NCI-H128 (cell line): ENCODE results near the gene LARP7.
A peak's percentile ranks its signal among the peaks of the same experiment; 100 is the strongest.
"Not testable (repeated sequence)": the region's sequence is repeated elsewhere in the genome, so short reads cannot be mapped to it uniquely, and the experiment has no call there.

Experiments
- DNase-seq: peaks from one replicate; lab custom pipeline; 2025; ENCODE audit not compliant: unreplicated experiment; lab: John Stamatoyannopoulos, UW

LARP7 gene

GRCh38 chr4:112636688-112637551 is at the start of gene LARP7, which contains the start of gene ZGRF1:
TSS of gene LARP7 (plus strand) at chr4:112637143. CDS start at chr4:112644670, 7,527 bp downstream.
TSS of gene ZGRF1 (minus strand) at chr4:112636909. CDS start at chr4:112633176, 3,733 bp downstream.
- peak; percentile 91 for DNase-seq

- DNase-seq = no peak
Measured at GRCh38 chr4:112589206-112589605, 47.7 kb upstream of the LARP7 start.

GRCh38 chr4:112591593-112591992 is 45.4 kb upstream of the LARP7 start:
- DNase-seq = no peak

- DNase-seq = no peak
Measured at GRCh38 chr4:112592717-112593116, 44.2 kb upstream of the LARP7 start.

GRCh38 chr4:112593438-112594133 is 43.4 kb upstream of the LARP7 start:
- DNase-seq = no peak

GRCh38 chr4:112594993-112595392 is 42.0 kb upstream of the LARP7 start:
- DNase-seq = no peak

GRCh38 chr4:112604589-112604988 is 32.4 kb upstream of the LARP7 start:
- DNase-seq = peak; percentile 13

GRCh38 chr4:112612814-112613213 is 24.1 kb upstream of the LARP7 start:
- DNase-seq = not testable (repeated sequence)

- DNase-seq = no peak
Measured at GRCh38 chr4:112616984-112617383, 20.0 kb upstream of the LARP7 start.

- no peak for DNase-seq
Measured at GRCh38 chr4:112626228-112626627, 10.7 kb upstream of the LARP7 start.

- no peak for DNase-seq
Measured at GRCh38 chr4:112633477-112634235, 3.3 kb upstream of the LARP7 start.

- DNase-seq = no peak
Measured at GRCh38 chr4:112637552-112637866, 566 bp downstream of the LARP7 start.

GRCh38 chr4:112642526-112642925 is 5.6 kb downstream of the LARP7 start:
- no peak for DNase-seq

GRCh38 chr4:112644595-112645535 is 7.9 kb downstream of the LARP7 start:
- not testable (repeated sequence) for DNase-seq

GRCh38 chr4:112645541-112646329 is 8.8 kb downstream of the LARP7 start:
- no peak for DNase-seq

- DNase-seq = no peak
Measured at GRCh38 chr4:112646632-112647537, 9.9 kb downstream of the LARP7 start.

GRCh38 chr4:112647785-112648184 is 10.8 kb downstream of the LARP7 start:
- no peak for DNase-seq

GRCh38 chr4:112648263-112649054 is 11.5 kb downstream of the LARP7 start:
- no peak for DNase-seq
